Endothelial cell of umbilical vein (primary cell): ENCODE data around the gene TUT1. TPM values are rescaled to one million over a fixed set of nuclear protein-coding genes. Genes with fewer than 3 reads are reported as not detected.
A peak's percentile ranks its signal among the peaks of the same experiment; 100 is the strongest.

Experiments
- BruUV-seq: library from RNA; stranded (reverse); fragments of 400-500 nt; replicated peaks from 2 replicates; lab custom pipeline; 2021; lab: Mats Ljungman, UMichigan
- CTCF ChIA-PET: fragments of 300-600, 350-600 bp; sonication (Branson Sonifier 250); formaldehyde crosslinking; loops from one replicate; lab custom pipeline; 2021; ENCODE audit warnings: antibody characterized with exemption, inconsistent platforms; lab: Charles Lee
- POLR2A ChIA-PET: fragments of 300-600, 350-600 bp; sonication (Branson Sonifier 250); formaldehyde crosslinking; loops from one replicate; lab custom pipeline; 2021; ENCODE audit warnings: antibody characterized with exemption, inconsistent platforms; lab: Charles Lee
- DNase-seq: peaks from one replicate; pipeline ENCODE4 v3.0.0-alpha.2; 2011; ENCODE audit warnings: low read depth, low spot score
- FAIRE-seq: peaks from 2 replicates; lab custom pipeline; 2011; peaks lifted over from hg19 to GRCh38; lab: Jason Lieb, UNC
- H2AFZ ChIP-seq: 2 replicates; pipeline ENCODE4 v1.6.0; 2012; ENCODE audit warnings: low read depth, low read length, control low read depth, inconsistent platforms
- H3K27ac ChIP-seq: 2 replicates; pipeline ENCODE4 v1.5.1; 2011; ENCODE audit warnings: low read depth, mild to moderate bottlenecking, control low read depth, low read length, moderate library complexity; ENCODE audit not compliant: insufficient read depth
- H3K27me3 ChIP-seq, 2 experiments: 2 replicates each; pipeline versions ENCODE4 v1.6.0 to v1.6.1; 2011; ENCODE audit warnings: low read length in 2 of 2, mixed read lengths in 1 of 2; ENCODE audit not compliant: control insufficient read depth in 2 of 2, insufficient read depth in 2 of 2
- H3K36me3 ChIP-seq, 2 experiments: 2 replicates in 1 of 2; 3 replicates in 1 of 2; pipeline ENCODE4 v1.5.1; 2011; ENCODE audit warnings: low read length in 2 of 2, mild to moderate bottlenecking in 1 of 2, moderate library complexity in 1 of 2; ENCODE audit not compliant: control insufficient read depth in 2 of 2, insufficient read depth in 2 of 2; ENCODE audit errors: extremely low read depth in 1 of 2
- H3K4me1 ChIP-seq: 3 replicates; pipeline ENCODE4 v1.5.1; 2011; ENCODE audit warnings: mild to moderate bottlenecking, low read length; ENCODE audit not compliant: control insufficient read depth, insufficient read depth; ENCODE audit errors: extremely low read depth
- H3K4me2 ChIP-seq: 2 replicates; pipeline ENCODE4 v1.6.1; 2011; ENCODE audit warnings: low read length, control low read depth, mixed read lengths; ENCODE audit not compliant: insufficient read depth
- H3K4me3 ChIP-seq, 3 experiments: fragments of 200-600 bp in 1 of 3; sonication (generic), shearing (Covaris generic) in 1 of 3; replicated peaks in 1 of 3; 2 replicates each; pipeline ENCODE4 v1.5.1; 2011 to 2016; ENCODE audit warnings: control low read depth in 3 of 3, low read length in 3 of 3, mild to moderate bottlenecking in 2 of 3, inconsistent platforms in 1 of 3, low read depth in 1 of 3, moderate library complexity in 1 of 3; ENCODE audit not compliant: insufficient read depth in 1 of 3
- H3K79me2 ChIP-seq: 2 replicates; pipeline ENCODE4 v1.6.0; 2012; ENCODE audit warnings: low read length, inconsistent platforms; ENCODE audit not compliant: control insufficient read depth, insufficient read depth
- H3K9ac ChIP-seq: replicated peaks from 2 replicates; pipeline ENCODE3; 2011; ENCODE audit warnings: low read length, control low read depth; ENCODE audit not compliant: insufficient read depth; ENCODE audit errors: extremely low read depth
- H3K9me1 ChIP-seq: replicated peaks from 3 replicates; pipeline ENCODE4 v1.6.0; 2011; ENCODE audit warnings: mild to moderate bottlenecking, low read length; ENCODE audit not compliant: control insufficient read depth, insufficient read depth; ENCODE audit errors: extremely low read depth
- H3K9me3 ChIP-seq: replicated peaks from 2 replicates; pipeline ENCODE4 v1.5.1; 2012; ENCODE audit warnings: low read length, inconsistent platforms; ENCODE audit not compliant: control insufficient read depth, insufficient read depth
- H4K20me1 ChIP-seq: replicated peaks from 2 replicates; pipeline ENCODE3; 2011; ENCODE audit warnings: mild to moderate bottlenecking, low read length; ENCODE audit not compliant: control insufficient read depth, insufficient read depth; ENCODE audit errors: extremely low read depth
- CTCF ChIP-seq, 2 donors: IDR thresholded peaks; 1 replicate in 1 of 2; 2 replicates in 1 of 2; pipeline ENCODE4 v1.5.1; 2011; ENCODE audit warnings: low read length in 2 of 2, mild to moderate bottlenecking in 2 of 2, moderate library complexity in 2 of 2, control low read depth in 1 of 2, inconsistent platforms in 1 of 2, low read depth in 1 of 2; ENCODE audit not compliant: insufficient read depth in 1 of 2; ENCODE audit errors: extremely low read depth in 1 of 2
- EZH2 ChIP-seq: IDR thresholded peaks from 2 replicates; pipeline ENCODE4 v1.6.1; 2012; ENCODE audit warnings: borderline replicate concordance, low read depth, mild to moderate bottlenecking, moderate library complexity, low read length, inconsistent platforms; ENCODE audit not compliant: severe bottlenecking
- FOS ChIP-seq: IDR thresholded peaks from 2 replicates; pipeline ENCODE4 v1.6.1; 2011; ENCODE audit warnings: mild to moderate bottlenecking, low read length, moderate library complexity, borderline replicate concordance; ENCODE audit not compliant: insufficient read depth
- GATA2 ChIP-seq: IDR thresholded peaks from 2 replicates; pipeline ENCODE4 v1.7.0; 2011; ENCODE audit warnings: low read depth, mild to moderate bottlenecking, moderate library complexity, mixed read lengths, low read length; ENCODE audit not compliant: insufficient read length, insufficient read depth
- JUN ChIP-seq: IDR thresholded peaks from 2 replicates; pipeline ENCODE4 v1.6.1; 2011; ENCODE audit warnings: borderline replicate concordance, low read depth; ENCODE audit not compliant: insufficient read length, insufficient read depth
- MAX ChIP-seq: IDR thresholded peaks from 2 replicates; pipeline ENCODE4 v1.6.1; 2011; ENCODE audit not compliant: insufficient read depth, insufficient read length
- MYC ChIP-seq: IDR thresholded peaks from one replicate; pipeline ENCODE4 v1.6.1; 2011; ENCODE audit warnings: mild to moderate bottlenecking, low read depth, low read length
- POLR2A ChIP-seq: IDR thresholded peaks from 2 replicates; pipeline ENCODE4 v1.6.1; 2012; ENCODE audit warnings: low read depth, mild to moderate bottlenecking, control low read depth, low read length
- POLR2AphosphoS5 ChIP-seq: IDR thresholded peaks from 2 replicates; pipeline ENCODE4 v1.6.1; 2012; ENCODE audit warnings: low read depth, mild to moderate bottlenecking, control low read depth, low read length, moderate library complexity; ENCODE audit not compliant: insufficient read depth
- dilution Hi-C: fragments of 300-500 bp; cut with MboI; formaldehyde crosslinking; loops from one replicate; pipeline ENCODE4 v1.15.0; 2019; ENCODE audit warnings: low sequenced_read_pairs; ENCODE audit not compliant: extremely low pct_ligation_motif_present
- intact Hi-C: fragments of 100-400 bp; cut with micrococcal nuclease; formaldehyde crosslinking; loops from one replicate; pipeline ENCODE4 v1.10.0; 2022
- polyA plus RNA-seq, 4 experiments: library from polyadenylated mRNA; depleted of rRNA in 3 of 4; stranded (reverse) in 3 of 4; unstranded in 1 of 4; fragments of >200 nt; gene quantifications; 2 replicates each; pipeline versions ENCODE4 v1.2.1 to v1.2.3, GENCODE V29; 2011 to 2012; ENCODE audit warnings: missing spikeins in 1 of 4
- total RNA-seq: library from RNA; stranded (reverse); gene quantifications from 2 replicates; pipeline ENCODE4 v1.2.3, GENCODE V29; 2021

The TUT1 gene
- total and polyA plus RNA-seq, 2 donors (not counting 3 experiments of a cell fraction or from before 2014, with no cell fraction given) = 12.7 to 16.9 TPM

GRCh38 chr11:62556108-62556874, 35.0 kb downstream of the TUT1 start:
- Histone ChIP-seq H3K4me3 (peak overlapping the region in 1 of 3 experiments; percentile 6), H3K9me3 (no peaks in the 10 kb centered on the region), H3K27me3 (no peaks in the 10 kb centered on the region), H3K4me1 (peaks cover 75% of the 10 kb centered on the region), H4K20me1 (no peaks in the 10 kb centered on the region), H3K4me2 (peak overlapping the region; percentile 39), H3K27ac (peak overlapping the region; percentile 56), H3K79me2 (peaks cover 16% of the 10 kb centered on the region), H2AFZ (no peak overlapping the region), H3K36me3 (peaks cover 15% of the 10 kb centered on the region in 2 experiments), H3K9ac (peak overlapping the region; percentile 36), H3K9me1 (no peaks in the 10 kb centered on the region)
- intact Hi-C loops (loop anchor here (1.0 kb wide), 1 partner anchor 10 kb away; the partner anchor contains the start of gene AHNAK), dilution Hi-C loops (no loop called here)
- ChIA-PET POLR2A (interaction anchor here (0.6 to 3.8 kb wide), 7 partner anchors 9 to 285 kb away, joined by 3 to 13 read pairs (median 4); partner anchors contain the start of genes AHNAK, C11orf98, CSKMT and EEF1G), CTCF (interaction anchor here (0.9 to 15.7 kb wide), 10 partner anchors 12 to 162 kb away, joined by 3 to 376 read pairs (median 6); partner anchors contain the start of genes AHNAK and B3GAT3)
- BruUV-seq = no TSS peak
- peak; percentile 79 for TF ChIP-seq JUN
- peak; percentile 80 for TF ChIP-seq POLR2A
- peak; percentile 94 for TF ChIP-seq POLR2AphosphoS5
- no peak for TF ChIP-seq GATA2
- peak; percentile 80 for TF ChIP-seq FOS
- peak; percentile 99 for TF ChIP-seq MYC
- TF ChIP-seq EZH2 = no peak
- peak; percentile 76 for TF ChIP-seq MAX
- TF ChIP-seq CTCF (IDR thresholded peaks at IDR 0.05; ENCODE audit: extremely low read depth in 1 of 2, insufficient read depth in 1 of 2, low read depth in 1 of 2, low read length in 2 of 2) = no peak
- DNase-seq = peak; percentile 94
- peak; percentile 98 for FAIRE-seq
